NCI-H2171 treated with DMSO at 0.1 percent for 48 hours (cell line): ENCODE results near the gene GNE.
A peak's percentile ranks its signal among the peaks of the same experiment; 100 is the strongest.
"Not testable (repeated sequence)": the region's sequence is repeated elsewhere in the genome, so short reads cannot be mapped to it uniquely, and the experiment has no call there.

Source experiments
- DNase-seq: peaks from one replicate; lab custom pipeline; 2025; lab: John Stamatoyannopoulos, UW

GNE gene

GRCh38 chr9:36273354-36273753 lies 15.1 kb upstream of the GNE start:
- not testable (repeated sequence) for DNase-seq

GRCh38 chr9:36268007-36268427 lies 9.8 kb upstream of the GNE start:
- DNase-seq: no peak

GRCh38 chr9:36264896-36265295 lies 6.6 kb upstream of the GNE start:
- DNase-seq: no peak

- DNase-seq: no peak
Measured at GRCh38 chr9:36263683-36264082, 5.4 kb upstream of the GNE start.

- DNase-seq: no peak
Measured at GRCh38 chr9:36258996-36259533, 817 bp upstream of the GNE start.

DNA sequence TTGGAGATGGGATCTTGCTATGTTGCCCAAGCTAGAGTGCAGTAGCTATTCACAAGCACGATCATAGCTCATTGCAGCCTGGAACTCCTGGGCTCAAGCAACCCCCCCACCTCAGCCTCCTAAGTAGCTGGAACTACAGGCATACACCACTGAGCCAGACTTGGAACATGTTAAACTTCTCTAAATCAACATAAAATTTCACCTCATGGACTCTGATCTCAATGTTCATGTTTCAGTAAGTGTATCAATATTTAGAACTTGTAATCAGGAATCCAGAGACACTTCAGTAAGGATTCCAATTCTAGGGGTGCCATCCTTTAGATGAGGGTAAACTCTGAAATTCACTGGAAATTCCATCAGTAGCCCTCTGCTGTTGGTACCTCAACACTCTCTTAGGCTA lies 6.8 kb downstream of the GNE start:
- DNase-seq: no peak

GRCh38 chr9:36250079-36250478 lies 8.2 kb downstream of the GNE start:
- no peak for DNase-seq

DNA sequence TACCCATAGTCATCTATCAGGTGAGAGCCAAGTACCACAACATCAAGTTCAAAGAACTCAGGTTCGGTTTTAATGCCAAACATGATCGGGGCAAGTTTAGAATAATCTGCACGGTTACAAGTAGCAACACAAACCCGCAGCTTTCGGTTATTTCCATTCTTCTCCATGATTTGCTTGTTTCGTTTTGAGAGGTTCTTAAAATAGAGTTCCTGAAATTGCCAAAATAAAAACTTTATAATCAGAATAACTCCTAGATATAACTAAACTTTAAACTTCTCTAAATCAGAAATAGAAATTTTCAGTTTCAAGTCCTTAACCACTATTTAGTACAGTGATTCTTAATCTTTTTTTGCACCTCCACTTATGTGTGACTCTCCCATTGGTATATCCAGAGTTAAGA lies 9.1 kb downstream of the GNE start:
- DNase-seq: no peak

GRCh38 chr9:36248061-36248460 lies 10.2 kb downstream of the GNE start:
- peak; percentile 18 for DNase-seq

GRCh38 chr9:36247356-36247755 lies 10.9 kb downstream of the GNE start:
- no peak for DNase-seq

GRCh38 chr9:36245906-36246305 lies 12.3 kb downstream of the GNE start:
- no peak for DNase-seq

DNA sequence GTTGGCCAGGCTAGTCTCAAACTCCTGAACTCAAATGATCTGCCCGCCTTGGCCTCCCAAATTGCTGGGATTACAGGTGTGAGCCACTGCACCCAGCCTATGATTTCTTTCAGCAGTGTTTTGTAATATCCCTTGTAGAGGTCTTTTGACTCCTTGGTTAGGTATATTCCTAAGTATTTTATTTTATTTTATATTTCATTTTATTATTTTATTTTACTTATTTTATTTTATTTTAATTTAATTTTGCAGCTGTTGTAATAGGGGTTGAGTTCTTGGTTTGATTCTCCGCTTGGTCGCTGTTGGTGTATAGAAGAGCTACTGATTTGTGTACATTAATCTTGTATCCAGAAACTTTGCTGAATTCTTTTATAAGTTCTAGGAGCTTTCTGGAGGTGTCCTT lies 18.6 kb downstream of the GNE start:
- DNase-seq: not testable (repeated sequence)

- DNase-seq: not testable (repeated sequence)
Measured at GRCh38 chr9:36239205-36239604, 19.0 kb downstream of the GNE start.

DNA sequence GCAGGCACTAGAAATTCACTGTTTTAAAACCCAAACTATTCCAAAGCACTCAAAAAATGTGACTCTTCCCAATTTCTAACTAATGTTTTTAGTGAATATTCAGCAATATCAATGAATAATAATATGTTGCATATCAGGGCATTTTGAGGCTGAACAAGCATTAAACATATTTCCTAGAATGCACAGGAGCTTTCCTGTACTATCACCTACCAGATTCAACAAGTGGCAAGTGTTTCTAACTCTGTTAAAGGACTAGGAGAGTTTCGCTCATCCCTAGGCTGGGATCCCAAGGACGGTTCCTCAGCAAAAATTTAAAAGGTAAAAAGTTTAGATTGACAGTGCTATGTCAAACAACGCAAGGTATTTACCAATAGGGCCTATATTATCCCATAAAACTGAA lies 21.0 kb downstream of the GNE start:
- DNase-seq: no peak

DNA sequence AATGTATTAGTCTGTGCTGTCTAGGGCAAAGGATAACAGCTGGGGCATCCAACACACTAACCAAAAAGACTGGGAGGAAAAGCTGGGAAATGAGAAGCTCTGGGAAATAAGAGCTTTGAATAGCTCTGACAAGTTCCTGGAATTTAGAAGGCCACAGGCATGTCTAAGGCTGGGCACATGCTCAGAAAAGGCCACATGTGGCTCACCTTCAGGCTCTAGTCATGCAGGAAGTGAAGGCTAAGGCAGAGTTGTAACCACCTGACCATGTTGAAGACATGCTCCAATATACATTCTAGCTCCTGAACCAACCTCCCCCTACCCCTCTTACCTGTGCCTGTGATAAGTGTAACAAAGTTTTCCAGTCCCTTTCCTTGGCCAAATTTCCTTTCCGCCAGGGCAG lies 35.8 kb downstream of the GNE start:
- no peak for DNase-seq

DNA sequence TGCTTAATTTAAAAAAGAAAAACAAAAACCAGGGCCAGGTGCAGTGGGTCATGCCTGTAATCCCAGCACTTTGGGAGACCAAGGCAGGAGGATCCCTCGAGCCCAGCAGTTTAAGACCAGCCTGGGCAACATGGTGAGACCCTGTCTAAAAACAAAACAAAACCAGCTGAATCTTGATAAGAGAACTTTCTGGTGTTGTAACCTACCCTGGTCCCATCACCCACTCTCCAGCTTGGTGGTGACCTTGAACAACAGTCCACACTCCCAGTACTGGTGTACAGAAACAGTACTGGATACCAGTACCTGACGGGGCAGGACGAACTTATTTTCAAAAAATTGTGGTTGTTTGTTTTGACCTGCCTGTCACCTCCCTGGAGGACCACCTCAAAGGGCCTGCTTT lies 36.6 kb downstream of the GNE start:
- DNase-seq: no peak

DNA sequence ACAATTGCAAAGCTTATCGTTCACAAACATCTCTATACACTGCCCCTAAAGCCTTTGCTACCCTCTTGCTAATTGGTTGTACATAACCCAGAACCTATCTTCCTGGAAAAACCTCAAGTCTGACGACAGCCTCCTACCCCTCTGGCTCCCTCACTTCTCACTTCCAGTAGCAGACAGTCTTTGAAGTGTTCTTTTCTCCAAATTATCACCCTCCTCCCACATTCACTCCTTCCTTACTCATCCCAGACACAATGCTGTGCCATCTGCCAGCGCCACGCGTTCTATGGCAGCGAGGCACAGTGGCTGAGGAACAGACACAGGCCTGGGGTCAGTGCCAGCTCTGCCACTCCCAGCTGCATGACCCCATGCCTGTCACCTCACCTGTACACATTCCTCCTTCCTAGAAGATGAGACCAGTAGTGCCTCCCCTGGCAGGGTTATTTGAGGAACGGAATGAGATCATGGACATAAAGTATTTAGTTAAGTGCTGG lies 39.8 kb downstream of the GNE start:
- DNase-seq: peak; percentile 24

- peak; percentile 83 for DNase-seq
Measured at GRCh38 chr9:36218011-36218410, 40.2 kb downstream of the GNE start.

GRCh38 chr9:36217256-36217968 lies 40.8 kb downstream of the GNE start:
- peak; percentile 79 for DNase-seq

GRCh38 chr9:36214571-36214970 lies 43.7 kb downstream of the GNE start:
- no peak for DNase-seq

- DNase-seq: no peak
Measured at GRCh38 chr9:36213989-36214388, 44.3 kb downstream of the GNE start.

DNA sequence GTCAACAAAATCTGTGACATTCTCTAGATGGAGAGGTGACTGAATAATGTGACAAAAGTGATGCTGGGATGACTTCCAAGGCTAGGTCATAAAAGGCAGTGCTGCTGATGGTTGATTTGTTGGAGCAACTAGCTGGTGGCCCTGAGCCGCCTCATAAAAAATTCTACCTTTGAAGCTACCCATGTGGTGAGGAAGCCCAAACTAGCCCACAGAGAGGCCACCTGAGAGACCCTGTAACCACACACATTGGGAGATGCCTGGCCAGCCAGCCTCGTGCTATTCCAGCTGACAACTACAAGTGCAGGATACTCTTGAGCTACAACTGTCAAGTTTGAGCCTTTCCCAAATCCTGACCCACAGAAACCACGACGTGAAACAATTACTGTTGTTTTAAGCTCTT lies 44.9 kb downstream of the GNE start:
- no peak for DNase-seq

- DNase-seq: no peak
Measured at GRCh38 chr9:36211510-36211909, 46.7 kb downstream of the GNE start.

GRCh38 chr9:36210722-36211121 lies 47.5 kb downstream of the GNE start:
- no peak for DNase-seq
